ENCODE data around the gene ROBO1.

DNA sequence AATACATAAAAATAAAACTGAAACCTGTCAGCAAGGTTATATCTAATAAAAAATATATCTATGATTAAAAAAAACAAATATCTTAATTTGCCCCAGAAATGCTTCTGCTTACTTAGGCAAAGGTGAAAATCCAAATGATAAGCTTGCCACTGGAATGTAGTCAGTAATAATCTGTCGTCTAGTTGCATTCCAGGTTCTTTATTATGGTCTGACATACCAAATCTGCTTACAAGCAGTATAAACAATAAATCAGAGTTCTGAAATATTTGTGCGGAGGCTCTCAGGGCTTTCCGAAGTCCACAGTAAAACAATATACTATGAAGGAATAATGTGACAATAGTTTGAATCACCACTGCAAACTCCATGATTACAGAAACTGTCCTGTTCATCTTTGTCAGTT, 1133.5 kb downstream of the ROBO1 start:
- TF ChIP-seq CTCF (IDR thresholded peaks at IDR 0.05) = no peak
- no peak for TF ChIP-seq EZH2 (IDR thresholded peaks at IDR 0.05)
- TF ChIP-seq EZH2phosphoT487 (IDR thresholded peaks at IDR 0.05) = no peak
